Ishikawa (cell line): ENCODE data around the gene TRIM14.

Source experiments
- CEBPB ChIP-seq: IDR thresholded peaks from 2 replicates; pipeline ENCODE4 v1.6.1; 2012
- CREB1 ChIP-seq: IDR thresholded peaks from 2 replicates; pipeline ENCODE4 v1.6.1; 2012; ENCODE audit warnings: low read depth
- EGR1 ChIP-seq: IDR thresholded peaks from 2 replicates; pipeline ENCODE4 v1.6.1; 2012
- EP300 ChIP-seq: IDR thresholded peaks from 2 replicates; pipeline ENCODE4 v1.6.1; 2012; ENCODE audit warnings: borderline replicate concordance
- FOXM1 ChIP-seq: IDR thresholded peaks from 2 replicates; pipeline ENCODE4 v1.6.1; 2012; ENCODE audit warnings: low read depth, borderline replicate concordance
- MAX ChIP-seq: IDR thresholded peaks from 2 replicates; pipeline ENCODE4 v1.6.1; 2012
- NFIC ChIP-seq: IDR thresholded peaks from 2 replicates; pipeline ENCODE4 v1.6.1; 2012
- RAD21 ChIP-seq: IDR thresholded peaks from 2 replicates; pipeline ENCODE4 v1.6.1; 2012; ENCODE audit warnings: low read depth
- TAF1 ChIP-seq: IDR thresholded peaks from 2 replicates; pipeline ENCODE4 v1.6.1; 2012; ENCODE audit warnings: low read depth, mild to moderate bottlenecking
- TCF12 ChIP-seq: IDR thresholded peaks from 2 replicates; pipeline ENCODE4 v1.6.1; 2012; ENCODE audit warnings: low read depth
- TEAD4 ChIP-seq: IDR thresholded peaks from 2 replicates; pipeline ENCODE4 v1.6.1; 2012
- YY1 ChIP-seq: IDR thresholded peaks from 2 replicates; pipeline ENCODE4 v1.6.1; 2012; ENCODE audit warnings: low read depth
- ZBTB7A ChIP-seq: IDR thresholded peaks from 2 replicates; pipeline ENCODE4 v1.6.1; 2012; ENCODE audit warnings: low read depth
- TF ChIP-seq, protein P1 (sequence below): IDR thresholded peaks from 2 replicates; pipeline ENCODE4 v1.6.1; 2012
- TF ChIP-seq, protein P2 (sequence below): IDR thresholded peaks from 2 replicates; pipeline ENCODE4 v1.6.1; 2012; ENCODE audit warnings: low read depth, mild to moderate bottlenecking

TRIM14 gene

GRCh38 chr9:98094851-98095250, 24.2 kb downstream of the TRIM14 start:
- TF ChIP-seq EGR1 (no peak), CEBPB (no peak), YY1 (no peak), FOXM1 (no peak), RAD21 (no peak), ZBTB7A (no peak), TEAD4 (no peak), TAF1 (no peak), CREB1 (no peak), EP300 (no peak), TCF12 (no peak), MAX (no peak), NFIC (no peak)
- TF ChIP-seq, protein P1, sequence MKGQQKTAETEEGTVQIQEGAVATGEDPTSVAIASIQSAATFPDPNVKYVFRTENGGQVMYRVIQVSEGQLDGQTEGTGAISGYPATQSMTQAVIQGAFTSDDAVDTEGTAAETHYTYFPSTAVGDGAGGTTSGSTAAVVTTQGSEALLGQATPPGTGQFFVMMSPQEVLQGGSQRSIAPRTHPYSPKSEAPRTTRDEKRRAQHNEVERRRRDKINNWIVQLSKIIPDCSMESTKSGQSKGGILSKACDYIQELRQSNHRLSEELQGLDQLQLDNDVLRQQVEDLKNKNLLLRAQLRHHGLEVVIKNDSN, result no peak
- TF ChIP-seq, protein P2, sequence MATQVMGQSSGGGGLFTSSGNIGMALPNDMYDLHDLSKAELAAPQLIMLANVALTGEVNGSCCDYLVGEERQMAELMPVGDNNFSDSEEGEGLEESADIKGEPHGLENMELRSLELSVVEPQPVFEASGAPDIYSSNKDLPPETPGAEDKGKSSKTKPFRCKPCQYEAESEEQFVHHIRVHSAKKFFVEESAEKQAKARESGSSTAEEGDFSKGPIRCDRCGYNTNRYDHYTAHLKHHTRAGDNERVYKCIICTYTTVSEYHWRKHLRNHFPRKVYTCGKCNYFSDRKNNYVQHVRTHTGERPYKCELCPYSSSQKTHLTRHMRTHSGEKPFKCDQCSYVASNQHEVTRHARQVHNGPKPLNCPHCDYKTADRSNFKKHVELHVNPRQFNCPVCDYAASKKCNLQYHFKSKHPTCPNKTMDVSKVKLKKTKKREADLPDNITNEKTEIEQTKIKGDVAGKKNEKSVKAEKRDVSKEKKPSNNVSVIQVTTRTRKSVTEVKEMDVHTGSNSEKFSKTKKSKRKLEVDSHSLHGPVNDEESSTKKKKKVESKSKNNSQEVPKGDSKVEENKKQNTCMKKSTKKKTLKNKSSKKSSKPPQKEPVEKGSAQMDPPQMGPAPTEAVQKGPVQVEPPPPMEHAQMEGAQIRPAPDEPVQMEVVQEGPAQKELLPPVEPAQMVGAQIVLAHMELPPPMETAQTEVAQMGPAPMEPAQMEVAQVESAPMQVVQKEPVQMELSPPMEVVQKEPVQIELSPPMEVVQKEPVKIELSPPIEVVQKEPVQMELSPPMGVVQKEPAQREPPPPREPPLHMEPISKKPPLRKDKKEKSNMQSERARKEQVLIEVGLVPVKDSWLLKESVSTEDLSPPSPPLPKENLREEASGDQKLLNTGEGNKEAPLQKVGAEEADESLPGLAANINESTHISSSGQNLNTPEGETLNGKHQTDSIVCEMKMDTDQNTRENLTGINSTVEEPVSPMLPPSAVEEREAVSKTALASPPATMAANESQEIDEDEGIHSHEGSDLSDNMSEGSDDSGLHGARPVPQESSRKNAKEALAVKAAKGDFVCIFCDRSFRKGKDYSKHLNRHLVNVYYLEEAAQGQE, result no peak

DNA sequence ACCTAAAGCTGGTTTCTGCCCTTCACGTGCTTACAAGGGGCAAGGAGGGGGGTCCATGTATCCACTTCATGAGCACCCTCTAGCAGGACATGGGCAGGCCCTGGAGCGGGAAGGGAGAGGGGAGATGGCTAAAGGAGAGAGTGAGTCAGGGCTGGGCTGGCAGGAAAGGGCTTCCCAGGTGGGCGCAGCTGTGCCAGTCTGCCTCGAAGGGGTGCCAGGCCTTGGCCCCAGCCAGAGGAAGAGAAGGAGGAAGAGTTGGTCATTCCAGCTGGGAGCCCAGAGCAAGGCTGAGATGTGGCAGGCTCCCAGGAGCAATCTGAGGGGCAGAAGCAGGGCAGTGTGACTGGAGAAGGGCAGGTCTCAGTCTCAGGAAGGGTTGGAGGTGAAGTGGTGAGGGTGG, 24.7 kb downstream of the TRIM14 start:
- TF ChIP-seq, protein P1, result no peak
- no peak for TF ChIP-seq TAF1
- no peak for TF ChIP-seq ZBTB7A
- TF ChIP-seq, protein P2, result no peak
- no peak for TF ChIP-seq EGR1
- no peak for TF ChIP-seq FOXM1
- no peak for TF ChIP-seq TEAD4

GRCh38 chr9:98092613-98092931, 26.4 kb downstream of the TRIM14 start:
- TF ChIP-seq CREB1 (no peak), EGR1 (no peak), ZBTB7A (no peak), YY1 (no peak), MAX (no peak), RAD21 (no peak), EP300 (no peak), TCF12 (no peak), TEAD4 (no peak), NFIC (no peak), TAF1 (no peak), CEBPB (no peak), FOXM1 (no peak)
- TF ChIP-seq, protein P1, result no peak
- TF ChIP-seq, protein P2, result no peak

DNA sequence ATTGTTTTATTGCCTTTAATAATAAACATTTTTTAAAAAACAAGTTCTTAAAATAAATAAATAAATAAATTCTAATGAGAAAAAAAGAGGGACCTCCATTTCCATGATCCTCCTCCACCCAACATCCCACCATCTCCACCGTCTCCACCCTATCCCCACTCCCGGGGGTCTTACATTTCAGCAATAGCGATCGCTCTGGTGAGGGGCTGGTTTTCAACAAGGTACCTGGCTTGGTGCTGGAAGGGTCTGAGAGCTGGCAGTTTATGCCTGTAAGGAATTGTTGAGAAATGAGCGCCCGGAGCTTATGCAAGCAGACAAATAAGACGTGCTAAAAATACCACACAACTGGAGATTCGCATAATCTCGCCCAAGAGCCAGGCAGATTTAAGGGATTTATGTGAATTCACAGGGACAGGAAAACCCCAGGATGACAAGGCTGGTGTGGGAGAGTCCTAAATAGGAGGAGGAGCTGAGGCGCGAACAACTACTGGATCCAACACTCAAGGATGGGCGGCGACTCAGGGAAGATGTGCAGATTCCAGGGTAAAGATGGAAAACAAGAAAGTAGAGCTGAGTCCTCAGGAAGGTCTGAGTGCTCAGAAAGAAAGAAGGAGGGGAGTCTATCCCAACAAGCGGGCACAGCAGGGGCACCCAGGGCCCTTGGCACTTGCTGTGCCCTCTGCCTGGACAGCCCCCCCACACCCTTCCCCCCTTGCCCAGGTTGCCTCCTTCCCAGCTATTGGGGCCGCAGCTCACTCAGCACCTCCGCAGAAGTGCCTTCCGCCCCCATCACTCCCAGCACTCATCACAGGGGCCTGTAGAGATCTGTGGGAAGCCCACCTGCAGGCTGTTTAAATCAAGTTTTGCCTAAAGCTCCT, 27.0 kb downstream of the TRIM14 start:
- no peak for TF ChIP-seq EGR1
